Activated T-helper 17 cell treated with anti-CD3 and anti-CD28 coated beads, Interleukin-2, amount 50 U/mL, for 72 hours (primary cell): ENCODE data around the gene FSTL4. TPM values are rescaled to one million over a fixed set of nuclear protein-coding genes. Genes with fewer than 3 reads are reported as not detected.
A peak's percentile ranks its signal among the peaks of the same experiment; 100 is the strongest.

Source experiments
- ATAC-seq: fragments of 150-1000 bp; cut with Tn5 transposase; replicated peaks from 2 replicates; pipeline ENCODE4 v1.10.0; 2021; ENCODE audit warnings: mild to moderate bottlenecking, moderate library complexity
- H3K27ac Mint-ChIP-seq: one replicate; pipeline ENCODE4 v1.8.0; 2022; ENCODE audit warnings: mixed read lengths
- H3K27me3 Mint-ChIP-seq: one replicate; pipeline ENCODE4 v1.8.0; 2022; ENCODE audit warnings: mixed read lengths
- H3K36me3 Mint-ChIP-seq: one replicate; pipeline ENCODE4 v1.8.0; 2022; ENCODE audit warnings: low read depth, mild to moderate bottlenecking, mixed read lengths
- H3K4me1 Mint-ChIP-seq: one replicate; pipeline ENCODE4 v1.8.0; 2022; ENCODE audit warnings: mixed read lengths
- H3K4me3 Mint-ChIP-seq: one replicate; pipeline ENCODE4 v1.8.0; 2022; ENCODE audit warnings: mild to moderate bottlenecking, mixed read lengths
- H3K9me3 Mint-ChIP-seq: one replicate; pipeline ENCODE4 v1.8.0; 2022; ENCODE audit warnings: mixed read lengths
- total RNA-seq, 2 donors: library from RNA; stranded (reverse); gene quantifications; one replicate each; pipeline ENCODE4 v1.2.3, GENCODE V29; 2022

Gene FSTL4
- total RNA-seq, 2 donors from 2014 or later: 0.24 TPM; not detected in 1

- no peaks in the 10 kb centered on the region for H3K36me3 Mint-ChIP-seq
- H3K27ac Mint-ChIP-seq: no peak overlapping the region
- ATAC-seq: peak; percentile 43
- H3K4me1 Mint-ChIP-seq: no peaks in the 10 kb centered on the region
- no peaks in the 10 kb centered on the region for H3K27me3 Mint-ChIP-seq
- H3K4me3 Mint-ChIP-seq: no peak overlapping the region
- H3K9me3 Mint-ChIP-seq: no peaks in the 10 kb centered on the region
Measured at GRCh38 chr5:133307275-133307674, 305.1 kb downstream of the FSTL4 start.

DNA sequence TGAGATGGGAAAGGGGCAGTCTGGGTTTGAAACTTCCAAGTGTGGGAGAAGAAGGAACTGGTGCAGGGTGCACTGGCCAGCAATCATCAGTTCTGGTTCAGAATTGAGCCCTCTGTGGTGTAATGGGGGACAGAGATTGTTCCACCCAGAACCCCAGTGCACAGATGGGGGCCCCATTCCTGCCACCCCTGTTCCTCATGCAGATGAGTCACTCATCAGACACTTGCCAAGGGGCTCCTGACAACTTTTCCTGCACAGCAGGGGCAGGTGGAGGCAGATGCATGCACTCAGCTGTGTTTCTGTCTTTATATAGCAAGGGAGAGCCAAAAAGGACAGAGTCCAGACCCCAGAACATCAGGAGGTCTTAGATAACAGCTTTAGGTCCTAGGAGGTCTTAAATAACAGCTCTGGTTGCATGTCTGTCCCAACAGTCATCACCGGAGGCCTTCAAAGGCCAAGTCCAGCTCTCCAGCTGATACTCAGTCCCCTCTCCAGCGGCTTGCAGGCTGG lies 307.6 kb downstream of the FSTL4 start:
- Mint-ChIP-seq H3K27me3 (no peaks in the 10 kb centered on the region), H3K4me3 (no peak overlapping the region), H3K4me1 (no peaks in the 10 kb centered on the region), H3K9me3 (no peaks in the 10 kb centered on the region), H3K27ac (no peak overlapping the region), H3K36me3 (no peaks in the 10 kb centered on the region)
- ATAC-seq: no peak

DNA sequence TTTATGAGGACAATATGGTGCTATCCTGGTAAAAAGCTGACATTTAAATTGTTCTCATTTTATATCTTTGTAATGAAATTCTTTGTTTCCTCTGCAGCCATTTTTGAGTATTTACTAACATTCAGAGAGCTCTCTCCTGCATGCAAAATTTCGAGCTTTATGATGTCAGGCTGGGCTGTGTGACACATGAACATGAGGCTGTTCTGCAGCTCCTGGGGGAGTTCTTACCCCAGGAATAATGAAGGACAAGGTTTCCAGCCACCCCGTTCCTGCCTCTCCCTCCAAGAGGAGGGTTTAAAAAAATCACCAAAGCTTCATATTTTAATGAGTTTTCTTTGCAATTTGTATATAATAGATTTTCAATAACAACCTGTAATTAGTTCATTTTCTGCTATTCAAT lies 308.2 kb downstream of the FSTL4 start:
- no peak for ATAC-seq

DNA sequence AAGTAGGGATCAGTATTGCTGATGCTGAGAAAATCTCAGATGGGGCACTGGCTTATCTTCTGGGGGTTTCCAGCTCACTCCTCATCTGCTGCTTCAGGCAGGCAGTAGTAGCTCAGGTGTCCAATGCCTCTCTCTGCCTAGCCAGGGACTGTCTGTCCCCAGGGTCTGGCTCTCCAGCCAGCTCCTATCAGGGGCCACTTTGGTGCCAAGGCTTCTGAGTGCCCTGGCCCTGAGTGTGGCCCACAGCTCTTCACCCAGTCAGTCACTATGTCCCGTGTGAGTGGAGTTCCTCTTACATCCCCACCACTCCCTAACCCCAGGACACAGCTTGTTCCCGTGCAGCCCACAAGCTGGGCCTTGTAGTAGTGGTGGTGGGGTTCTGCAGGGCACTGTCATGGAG lies 309.0 kb downstream of the FSTL4 start:
- no peaks in the 10 kb centered on the region for H3K4me1 Mint-ChIP-seq
- H3K27ac Mint-ChIP-seq: no peak overlapping the region
- no peaks in the 10 kb centered on the region for H3K27me3 Mint-ChIP-seq
- H3K36me3 Mint-ChIP-seq: no peaks in the 10 kb centered on the region
- H3K4me3 Mint-ChIP-seq: no peak overlapping the region
- no peak for ATAC-seq
- H3K9me3 Mint-ChIP-seq: no peaks in the 10 kb centered on the region

More for the DNA sequence above, 308.2 kb downstream of the FSTL4 start:
- H3K27me3 Mint-ChIP-seq: no peaks in the 10 kb centered on the region
- no peak overlapping the region for H3K27ac Mint-ChIP-seq
- H3K9me3 Mint-ChIP-seq: no peaks in the 10 kb centered on the region
- no peak overlapping the region for H3K4me3 Mint-ChIP-seq
- H3K4me1 Mint-ChIP-seq: no peaks in the 10 kb centered on the region
- no peaks in the 10 kb centered on the region for H3K36me3 Mint-ChIP-seq

DNA sequence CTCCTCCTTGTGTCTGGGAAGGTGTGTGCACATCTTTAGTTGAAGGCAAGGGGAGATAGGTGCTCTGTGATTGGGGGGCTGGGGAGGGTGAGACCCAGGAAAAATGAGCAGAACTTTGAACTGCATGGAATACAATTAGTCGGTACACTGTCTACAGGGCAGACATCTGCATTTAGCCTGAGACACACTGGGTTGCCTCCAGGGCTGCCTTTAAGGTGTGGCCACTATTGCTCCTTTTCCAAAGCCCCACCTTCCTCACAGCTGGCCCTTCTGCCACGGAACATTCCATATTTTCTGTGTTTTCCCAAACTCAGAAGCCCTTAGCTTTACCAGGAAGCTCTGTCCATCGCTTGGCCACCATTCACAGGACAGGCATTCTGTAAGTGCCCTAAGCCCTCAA lies 312.6 kb downstream of the FSTL4 start:
- H3K4me1 Mint-ChIP-seq: no peaks in the 10 kb centered on the region
- no peaks in the 10 kb centered on the region for H3K27me3 Mint-ChIP-seq
- ATAC-seq: no peak
- no peak overlapping the region for H3K4me3 Mint-ChIP-seq
- no peaks in the 10 kb centered on the region for H3K9me3 Mint-ChIP-seq
- no peaks in the 10 kb centered on the region for H3K36me3 Mint-ChIP-seq
- no peak overlapping the region for H3K27ac Mint-ChIP-seq

GRCh38 chr5:133299021-133299420 lies 313.3 kb downstream of the FSTL4 start:
- H3K9me3 Mint-ChIP-seq: no peaks in the 10 kb centered on the region

DNA sequence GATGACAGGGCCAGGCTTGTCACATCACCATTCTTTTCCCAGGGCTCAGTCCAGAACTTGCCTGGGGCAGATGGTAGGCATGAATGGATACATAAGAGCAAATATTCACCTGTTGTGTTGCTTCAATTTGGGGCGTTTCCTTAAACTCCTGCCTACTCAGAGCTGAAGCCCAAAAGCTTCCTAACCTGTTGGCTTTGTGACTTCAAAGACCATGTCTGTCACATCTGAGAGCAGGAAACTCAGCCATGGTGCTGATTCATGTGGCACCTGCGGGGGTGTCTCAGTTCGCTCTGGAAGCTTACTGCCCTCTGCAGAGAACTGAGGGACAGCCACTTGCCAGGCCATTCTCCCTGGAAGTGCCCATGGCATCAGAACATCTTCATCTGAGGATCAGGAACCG lies 313.9 kb downstream of the FSTL4 start:
- no peaks in the 10 kb centered on the region for H3K9me3 Mint-ChIP-seq
- H3K27me3 Mint-ChIP-seq: no peaks in the 10 kb centered on the region
- H3K4me3 Mint-ChIP-seq: no peak overlapping the region
- peak; percentile 78 for ATAC-seq
- no peaks in the 10 kb centered on the region for H3K4me1 Mint-ChIP-seq
- H3K27ac Mint-ChIP-seq: no peak overlapping the region
- no peaks in the 10 kb centered on the region for H3K36me3 Mint-ChIP-seq

More at GRCh38 chr5:133299021-133299420, 313.3 kb downstream of the FSTL4 start:
- Mint-ChIP-seq H3K36me3 (no peaks in the 10 kb centered on the region), H3K4me3 (no peak overlapping the region), H3K4me1 (no peaks in the 10 kb centered on the region), H3K27ac (no peak overlapping the region), H3K27me3 (no peaks in the 10 kb centered on the region)
- ATAC-seq: no peak

GRCh38 chr5:133297293-133297692 lies 315.0 kb downstream of the FSTL4 start:
- no peaks in the 10 kb centered on the region for H3K9me3 Mint-ChIP-seq
- H3K27ac Mint-ChIP-seq: no peak overlapping the region
- H3K36me3 Mint-ChIP-seq: no peaks in the 10 kb centered on the region
- H3K4me3 Mint-ChIP-seq: no peak overlapping the region
- H3K4me1 Mint-ChIP-seq: no peaks in the 10 kb centered on the region
- ATAC-seq: no peak
- H3K27me3 Mint-ChIP-seq: no peaks in the 10 kb centered on the region

DNA sequence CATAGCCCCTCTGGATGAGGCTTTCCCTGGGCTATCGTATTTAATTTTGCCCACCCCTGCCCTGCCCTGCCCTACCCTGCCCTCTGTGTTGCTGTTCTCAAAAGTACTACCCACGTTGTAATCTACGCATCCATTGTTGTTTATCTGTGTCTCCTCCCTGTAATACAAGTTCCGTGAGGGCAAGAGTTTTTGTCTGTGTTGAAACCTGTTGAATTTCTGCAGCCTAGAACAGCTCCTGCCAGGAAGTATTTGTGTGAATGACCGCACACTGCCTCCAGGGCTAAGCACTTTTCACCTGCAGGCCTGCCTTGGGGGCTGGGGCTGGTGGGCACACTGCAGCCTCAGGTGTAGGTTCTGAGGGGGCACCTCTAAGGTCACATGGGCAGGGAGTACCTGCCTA lies 315.7 kb downstream of the FSTL4 start:
- Mint-ChIP-seq H3K27me3 (no peaks in the 10 kb centered on the region), H3K36me3 (no peaks in the 10 kb centered on the region), H3K9me3 (no peaks in the 10 kb centered on the region), H3K27ac (no peak overlapping the region), H3K4me3 (no peak overlapping the region), H3K4me1 (no peaks in the 10 kb centered on the region)
- ATAC-seq: no peak

DNA sequence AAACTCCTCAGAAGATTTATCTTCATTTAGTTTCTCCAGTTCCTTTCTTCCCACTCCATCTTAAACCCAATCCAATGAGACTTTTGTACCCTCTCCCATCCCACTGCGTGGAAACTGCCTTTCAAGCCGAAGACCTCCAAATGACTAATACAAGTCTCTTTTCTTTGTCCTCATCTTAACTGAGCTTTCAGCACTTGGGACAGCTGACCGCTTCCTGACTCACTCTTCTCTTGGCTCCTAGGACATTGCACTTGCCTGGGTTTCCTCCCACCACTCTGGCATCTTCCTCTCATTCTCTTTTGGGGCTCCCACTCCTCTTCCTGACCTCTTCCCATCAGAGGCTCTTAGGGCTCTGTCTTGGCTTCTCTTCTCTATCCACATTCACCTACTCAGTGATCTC lies 316.8 kb downstream of the FSTL4 start:
- Mint-ChIP-seq H3K27ac (no peak overlapping the region), H3K27me3 (no peaks in the 10 kb centered on the region), H3K4me1 (no peaks in the 10 kb centered on the region), H3K36me3 (no peaks in the 10 kb centered on the region), H3K4me3 (no peak overlapping the region), H3K9me3 (no peaks in the 10 kb centered on the region)
- no peak for ATAC-seq

GRCh38 chr5:133294380-133294779 lies 318.0 kb downstream of the FSTL4 start:
- H3K4me3 Mint-ChIP-seq: no peak overlapping the region
- no peaks in the 10 kb centered on the region for H3K9me3 Mint-ChIP-seq
- no peaks in the 10 kb centered on the region for H3K36me3 Mint-ChIP-seq
- H3K27ac Mint-ChIP-seq: no peak overlapping the region
- no peak for ATAC-seq
- H3K4me1 Mint-ChIP-seq: no peaks in the 10 kb centered on the region
- no peaks in the 10 kb centered on the region for H3K27me3 Mint-ChIP-seq

GRCh38 chr5:133293960-133294359 lies 318.4 kb downstream of the FSTL4 start:
- Mint-ChIP-seq H3K9me3 (no peaks in the 10 kb centered on the region), H3K27me3 (no peaks in the 10 kb centered on the region), H3K36me3 (no peaks in the 10 kb centered on the region), H3K4me1 (no peaks in the 10 kb centered on the region), H3K4me3 (no peak overlapping the region), H3K27ac (no peak overlapping the region)
- ATAC-seq: no peak

- Mint-ChIP-seq H3K27me3 (no peaks in the 10 kb centered on the region), H3K9me3 (no peaks in the 10 kb centered on the region), H3K27ac (no peak overlapping the region), H3K36me3 (no peaks in the 10 kb centered on the region), H3K4me3 (no peak overlapping the region), H3K4me1 (no peaks in the 10 kb centered on the region)
- ATAC-seq: peak; percentile 70
Measured at GRCh38 chr5:133292300-133292699, 320.0 kb downstream of the FSTL4 start.

- Mint-ChIP-seq H3K27me3 (no peaks in the 10 kb centered on the region), H3K4me1 (no peaks in the 10 kb centered on the region)
Measured at GRCh38 chr5:133291524-133291923, 320.8 kb downstream of the FSTL4 start.

DNA sequence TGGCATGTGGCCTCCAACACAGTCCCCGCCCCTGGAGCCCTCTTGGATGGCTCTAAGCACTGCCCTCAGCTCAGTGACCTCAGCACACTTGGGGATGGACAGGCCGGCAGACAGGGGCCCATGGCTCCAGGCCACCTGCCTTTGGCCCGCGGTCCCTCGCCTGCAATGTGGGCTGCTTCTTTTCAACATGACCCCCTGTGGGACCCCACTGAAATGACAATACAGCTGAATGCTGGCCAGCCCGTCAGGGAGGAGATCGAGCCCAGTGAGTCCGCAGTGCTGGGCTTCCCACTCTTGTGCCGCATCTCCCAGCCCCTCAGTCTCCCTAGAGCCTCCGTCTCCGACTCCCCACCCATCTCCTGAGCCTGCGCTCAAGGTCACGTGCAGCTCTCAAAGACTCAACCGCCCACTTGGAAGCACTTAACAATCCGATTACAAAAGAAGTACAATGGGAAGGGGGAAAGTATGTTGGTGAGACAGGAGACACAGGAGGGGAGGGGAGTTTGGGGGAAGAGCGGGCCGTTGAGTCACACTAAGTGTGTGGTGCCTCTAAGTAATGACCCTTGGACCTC lies 321.6 kb downstream of the FSTL4 start:
- Mint-ChIP-seq H3K27ac (peak overlapping the region; percentile 46), H3K36me3 (no peaks in the 10 kb centered on the region), H3K27me3 (no peaks in the 10 kb centered on the region), H3K4me1 (no peaks in the 10 kb centered on the region), H3K4me3 (no peak overlapping the region), H3K9me3 (no peaks in the 10 kb centered on the region)
- ATAC-seq: no peak

More at GRCh38 chr5:133291524-133291923, 320.8 kb downstream of the FSTL4 start:
- no peaks in the 10 kb centered on the region for H3K9me3 Mint-ChIP-seq
- no peak for ATAC-seq
- H3K27ac Mint-ChIP-seq: peak overlapping the region; percentile 46
- H3K4me3 Mint-ChIP-seq: no peak overlapping the region
- no peaks in the 10 kb centered on the region for H3K36me3 Mint-ChIP-seq
